ENCODE data around the gene GATAD2A.

GATAD2A gene

GRCh38 chr19:19538061-19538784 is 132.7 kb downstream of the GATAD2A start, which contains the start of gene CILP2:
TSS of gene CILP2 (plus strand) at chr19:19538265. CDS start at chr19:19538350, 85 bp downstream.
- peak; percentile 69 for DNase-seq (ENCODE audit: low spot score)

GRCh38 chr19:19538785-19539166 is 133.3 kb downstream of the GATAD2A start:
- no peak overlapping the region for H3K27ac ChIP-seq
- TF ChIP-seq CTCF (conservative IDR thresholded peaks at IDR 0.05; ENCODE audit: low read depth) = no peak
- POLR2A ChIA-PET (ENCODE audit: low non-redundant PET) = interaction anchor here (0.6 to 1.0 kb wide), 2 partner anchors 85 to 93 kb away, joined by 3 read pairs; no protein-coding TSS in a partner anchor
- no peak for DNase-seq (ENCODE audit: low spot score)
- CTCF ChIA-PET = interaction anchor here (0.5 to 1.5 kb wide), 4 partner anchors 24 to 105 kb away, joined by 3 to 4 read pairs (median 4); no protein-coding TSS in a partner anchor

More at GRCh38 chr19:19538061-19538784, 132.7 kb downstream of the GATAD2A start, which contains the start of gene CILP2:
- ChIA-PET POLR2A (ENCODE audit: low non-redundant PET) (interaction anchor here (1.0 kb wide), 1 partner anchor 85 kb away, joined by 3 read pairs; no protein-coding TSS in a partner anchor), CTCF (interaction anchor here (0.5 to 1.5 kb wide), 3 partner anchors 23 to 106 kb away, joined by 3 to 4 read pairs (median 4); no protein-coding TSS in a partner anchor)
- H3K27ac ChIP-seq = no peak within 1 kb of the TSS
- no peak for TF ChIP-seq CTCF (conservative IDR thresholded peaks at IDR 0.05; ENCODE audit: low read depth)

DNA sequence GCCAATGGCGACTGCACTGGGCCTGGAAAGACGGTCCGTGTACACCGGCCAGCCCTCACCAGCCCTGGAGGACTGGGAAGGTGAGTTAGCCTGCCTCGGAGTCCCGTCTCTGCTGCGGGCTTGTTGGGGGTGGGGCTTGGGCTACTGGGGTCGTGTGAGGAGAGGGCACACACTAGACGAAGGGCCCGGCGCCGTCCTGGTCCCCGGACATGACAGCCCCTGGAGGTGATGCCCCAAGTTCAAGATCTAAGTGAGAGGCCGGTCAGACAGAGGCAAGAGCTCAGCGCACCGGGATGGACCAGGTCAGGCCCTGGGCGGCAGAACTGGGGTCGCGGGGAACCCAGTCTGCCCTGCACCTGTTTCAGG is 134.2 kb downstream of the GATAD2A start:
- TF ChIP-seq CTCF (conservative IDR thresholded peaks at IDR 0.05; ENCODE audit: low read depth) = no peak
- CTCF ChIA-PET = interaction anchor here (1.5 kb wide), 1 partner anchor 104 kb away, joined by 4 read pairs; no protein-coding TSS in a partner anchor
- no peak for DNase-seq (ENCODE audit: low spot score)

GRCh38 chr19:19540064-19540714 is 134.7 kb downstream of the GATAD2A start:
- POLR2A ChIA-PET (ENCODE audit: low non-redundant PET) = interaction anchor here (0.7 kb wide), 1 partner anchor 245 kb away, joined by 3 read pairs; no protein-coding TSS in a partner anchor
- DNase-seq (ENCODE audit: low spot score) = peak; percentile 90
- H3K27ac ChIP-seq = no peak overlapping the region
- CTCF ChIA-PET = interaction anchor here (1.3 kb wide), 1 partner anchor 7 kb away, joined by 6 read pairs; no protein-coding TSS in a partner anchor
- no peak for TF ChIP-seq CTCF (conservative IDR thresholded peaks at IDR 0.05; ENCODE audit: low read depth)

More for the DNA sequence above, 134.2 kb downstream of the GATAD2A start:
- POLR2A ChIA-PET (ENCODE audit: low non-redundant PET) = no interaction called here
- no peak overlapping the region for H3K27ac ChIP-seq

GRCh38 chr19:19540715-19541515 is 135.4 kb downstream of the GATAD2A start:
- CTCF ChIA-PET = interaction anchor here (1.3 kb wide), 1 partner anchor 8 kb away, joined by 6 read pairs; no protein-coding TSS in a partner anchor
- no peak overlapping the region for H3K27ac ChIP-seq
- no peak for TF ChIP-seq CTCF (conservative IDR thresholded peaks at IDR 0.05; ENCODE audit: low read depth)
- DNase-seq (ENCODE audit: low spot score) = peak; percentile 92
- POLR2A ChIA-PET (ENCODE audit: low non-redundant PET) = interaction anchor here (0.7 kb wide), 1 partner anchor 246 kb away, joined by 3 read pairs; no protein-coding TSS in a partner anchor
